OCI-LY3 (cell line): ENCODE data around the gene INSIG1.

Experiments used
- H2AFZ ChIP-seq: fragments of 200-600, 300-600 bp; shearing (Covaris generic); 2 replicates; pipeline ENCODE4 v1.6.0; 2014; ENCODE audit warnings: antibody characterized with exemption, low read depth, low read length
- H3K27ac ChIP-seq: fragments of 200-600, 300-600 bp; sonication (generic); 2 replicates; pipeline ENCODE4 v1.5.1; 2014; ENCODE audit warnings: mild to moderate bottlenecking, low read length, moderate library complexity, mixed read lengths
- H3K27me3 ChIP-seq: fragments of 200-600, 300-600 bp; sonication (generic); 2 replicates; pipeline ENCODE4 v1.6.1; 2014; ENCODE audit warnings: low read depth, low read length, mixed read lengths
- H3K36me3 ChIP-seq: fragments of 200-600, 300-600 bp; sonication (generic); replicated peaks from 2 replicates; pipeline ENCODE3; 2014; ENCODE audit warnings: low read depth, low read length, mixed read lengths
- H3K4me1 ChIP-seq: fragments of 300-600, 200-600 bp; sonication (generic); 2 replicates; pipeline ENCODE4 v1.6.1; 2014; ENCODE audit warnings: low read length, mixed read lengths
- H3K4me2 ChIP-seq: fragments of 200-600, 300-600 bp; sonication (generic); 2 replicates; pipeline ENCODE4 v1.6.1; 2014; ENCODE audit warnings: low read length, mixed read lengths
- H3K4me3 ChIP-seq: fragments of 300-600, 200-600 bp; sonication (generic); 2 replicates; pipeline ENCODE4 v1.5.1; 2014; ENCODE audit warnings: antibody characterized with exemption, mild to moderate bottlenecking, low read length, moderate library complexity
- H3K79me2 ChIP-seq: fragments of 300-600, 200-600 bp; shearing (Covaris generic); 2 replicates; pipeline ENCODE4 v1.6.1; 2014; ENCODE audit warnings: mild to moderate bottlenecking, low read length, mixed read lengths
- H3K9ac ChIP-seq: fragments of 300-600, 200-600 bp; shearing (Covaris generic); 2 replicates; pipeline ENCODE4 v1.6.0; 2014; ENCODE audit warnings: mild to moderate bottlenecking, low read length, moderate library complexity
- H3K9me3 ChIP-seq: fragments of 200-600, 300-600 bp; shearing (Covaris generic); 2 replicates; pipeline ENCODE4 v1.6.1; 2014; ENCODE audit warnings: low read length, mixed read lengths; ENCODE audit not compliant: insufficient read depth
- H4K20me1 ChIP-seq: fragments of 200-600, 300-600 bp; sonication (generic); 2 replicates; pipeline ENCODE4 v1.6.1; 2016; ENCODE audit warnings: low read length, mixed read lengths; ENCODE audit not compliant: insufficient read depth
- EZH2phosphoT487 ChIP-seq: fragments of 200-600 bp; shearing (Covaris generic); IDR thresholded peaks from 2 replicates; pipeline ENCODE4 v1.6.1; 2018; ENCODE audit warnings: antibody characterized with exemption, mixed run types, low read depth
- TF ChIP-seq, protein P1 (sequence below): fragments of 200-600, 300-600 bp; sonication (generic); IDR thresholded peaks from 2 replicates; pipeline ENCODE4 v1.5.1; 2014; ENCODE audit warnings: antibody characterized with exemption, low read length, low read depth

The INSIG1 gene

DNA sequence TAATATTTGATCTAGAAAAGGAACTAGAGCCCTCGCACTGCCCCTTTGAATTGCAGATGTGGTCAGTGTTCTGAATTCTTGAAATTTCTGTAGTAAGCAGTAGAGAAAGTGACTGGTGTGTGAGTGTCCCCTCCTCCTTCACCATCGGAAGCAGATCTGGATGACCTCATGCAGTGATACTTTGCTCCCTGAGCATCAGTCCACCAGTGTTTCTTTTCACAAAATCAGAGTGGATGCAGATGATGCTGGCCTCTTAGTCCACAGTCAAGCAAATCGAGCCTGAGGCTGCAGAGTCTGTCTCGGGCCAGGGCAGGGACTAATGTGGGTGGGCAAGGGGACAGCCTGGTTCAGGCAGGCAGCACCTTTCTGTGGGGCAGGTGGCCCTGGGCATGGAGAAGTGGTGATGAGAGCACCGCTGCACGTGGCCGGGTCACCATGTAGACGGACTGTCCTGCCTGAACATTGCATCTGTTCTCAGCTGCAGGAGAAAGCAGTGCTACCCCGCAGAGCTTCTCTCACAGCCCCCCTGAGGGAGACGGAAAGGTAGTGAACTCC is 5.4 kb downstream of the INSIG1 start:
- TF ChIP-seq, protein P1, sequence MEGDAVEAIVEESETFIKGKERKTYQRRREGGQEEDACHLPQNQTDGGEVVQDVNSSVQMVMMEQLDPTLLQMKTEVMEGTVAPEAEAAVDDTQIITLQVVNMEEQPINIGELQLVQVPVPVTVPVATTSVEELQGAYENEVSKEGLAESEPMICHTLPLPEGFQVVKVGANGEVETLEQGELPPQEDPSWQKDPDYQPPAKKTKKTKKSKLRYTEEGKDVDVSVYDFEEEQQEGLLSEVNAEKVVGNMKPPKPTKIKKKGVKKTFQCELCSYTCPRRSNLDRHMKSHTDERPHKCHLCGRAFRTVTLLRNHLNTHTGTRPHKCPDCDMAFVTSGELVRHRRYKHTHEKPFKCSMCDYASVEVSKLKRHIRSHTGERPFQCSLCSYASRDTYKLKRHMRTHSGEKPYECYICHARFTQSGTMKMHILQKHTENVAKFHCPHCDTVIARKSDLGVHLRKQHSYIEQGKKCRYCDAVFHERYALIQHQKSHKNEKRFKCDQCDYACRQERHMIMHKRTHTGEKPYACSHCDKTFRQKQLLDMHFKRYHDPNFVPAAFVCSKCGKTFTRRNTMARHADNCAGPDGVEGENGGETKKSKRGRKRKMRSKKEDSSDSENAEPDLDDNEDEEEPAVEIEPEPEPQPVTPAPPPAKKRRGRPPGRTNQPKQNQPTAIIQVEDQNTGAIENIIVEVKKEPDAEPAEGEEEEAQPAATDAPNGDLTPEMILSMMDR: no peak
- no peak for TF ChIP-seq EZH2phosphoT487
- Histone ChIP-seq H3K4me1 (peaks cover 24% of the 10 kb centered on the region), H3K27me3 (no peaks in the 10 kb centered on the region), H3K4me2 (no peak overlapping the region), H3K27ac (no peak overlapping the region), H4K20me1 (peaks cover 89% of the 10 kb centered on the region), H2AFZ (no peak overlapping the region), H3K79me2 (peaks cover 92% of the 10 kb centered on the region), H3K4me3 (no peak overlapping the region), H3K36me3 (peaks cover 91% of the 10 kb centered on the region), H3K9me3 (no peaks in the 10 kb centered on the region), H3K9ac (no peak overlapping the region)

DNA sequence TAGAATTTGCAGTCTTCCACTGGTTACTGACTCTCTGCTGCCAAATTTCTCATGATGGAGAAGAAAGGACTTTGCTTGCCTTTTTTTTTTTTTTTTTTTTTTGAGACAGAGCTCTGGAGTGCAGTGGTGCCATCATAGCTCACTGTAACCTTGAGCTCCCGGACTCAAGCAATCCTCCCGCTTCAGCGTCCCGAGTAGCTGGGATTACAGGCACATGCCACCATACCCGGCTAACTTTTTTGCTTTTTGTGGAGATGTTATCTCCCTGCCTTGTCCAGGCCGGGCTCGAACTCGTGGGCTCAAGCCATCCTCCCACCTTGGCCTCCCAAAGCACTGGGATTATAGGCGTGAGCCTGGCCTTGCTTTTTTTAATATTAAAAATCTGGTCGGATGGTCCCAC is 6.2 kb downstream of the INSIG1 start:
- Histone ChIP-seq H3K27me3 (no peaks in the 10 kb centered on the region), H2AFZ (no peak overlapping the region), H3K9ac (no peak overlapping the region), H3K4me2 (no peak overlapping the region), H3K79me2 (peaks cover 84% of the 10 kb centered on the region), H3K4me1 (peaks cover 24% of the 10 kb centered on the region), H4K20me1 (peaks cover 97% of the 10 kb centered on the region), H3K9me3 (no peaks in the 10 kb centered on the region), H3K4me3 (no peak overlapping the region), H3K36me3 (peaks cover 92% of the 10 kb centered on the region), H3K27ac (no peak overlapping the region)
- TF ChIP-seq, protein P1: no peak
- no peak for TF ChIP-seq EZH2phosphoT487

DNA sequence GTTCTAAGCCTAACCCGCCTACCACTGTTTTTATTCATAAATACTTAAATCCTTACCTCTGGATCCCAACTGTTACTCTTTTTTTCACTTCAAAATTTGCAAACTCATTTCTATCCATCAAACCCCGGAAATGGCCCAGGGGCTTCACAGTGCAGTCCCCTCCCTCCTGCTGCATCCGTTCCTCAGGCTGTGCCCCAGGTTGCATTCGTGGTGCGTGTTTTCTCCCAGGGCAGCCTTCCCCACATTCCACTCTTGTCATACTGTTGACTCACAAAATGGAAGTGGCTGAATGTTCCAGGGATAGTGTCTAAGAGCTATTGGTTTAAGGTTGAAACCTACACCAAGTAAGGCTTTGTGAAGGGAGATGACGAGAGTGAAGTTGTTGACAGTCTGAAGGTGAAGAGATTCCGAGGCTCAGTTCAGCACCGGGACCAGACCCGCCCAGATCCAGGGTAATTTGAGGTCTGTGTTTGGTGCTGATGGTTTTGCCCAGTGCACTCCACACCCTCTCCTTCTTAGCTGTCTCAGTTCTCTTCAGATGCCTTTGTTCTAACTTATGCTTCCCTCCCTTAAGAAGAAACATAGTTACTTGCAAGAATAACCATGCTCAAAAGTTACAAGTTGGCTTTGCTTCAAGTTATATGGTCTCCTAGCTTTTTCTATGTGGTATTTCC is 7.7 kb downstream of the INSIG1 start:
- Histone ChIP-seq H4K20me1 (peaks cover 96% of the 10 kb centered on the region), H3K27me3 (no peaks in the 10 kb centered on the region), H3K79me2 (peaks cover 69% of the 10 kb centered on the region), H3K4me2 (no peak overlapping the region), H2AFZ (no peak overlapping the region), H3K4me3 (no peak overlapping the region), H3K9ac (no peak overlapping the region), H3K27ac (no peak overlapping the region), H3K9me3 (no peaks in the 10 kb centered on the region), H3K36me3 (peaks cover 93% of the 10 kb centered on the region), H3K4me1 (peaks cover 22% of the 10 kb centered on the region)
- TF ChIP-seq EZH2phosphoT487: no peak
- TF ChIP-seq, protein P1: no peak

DNA sequence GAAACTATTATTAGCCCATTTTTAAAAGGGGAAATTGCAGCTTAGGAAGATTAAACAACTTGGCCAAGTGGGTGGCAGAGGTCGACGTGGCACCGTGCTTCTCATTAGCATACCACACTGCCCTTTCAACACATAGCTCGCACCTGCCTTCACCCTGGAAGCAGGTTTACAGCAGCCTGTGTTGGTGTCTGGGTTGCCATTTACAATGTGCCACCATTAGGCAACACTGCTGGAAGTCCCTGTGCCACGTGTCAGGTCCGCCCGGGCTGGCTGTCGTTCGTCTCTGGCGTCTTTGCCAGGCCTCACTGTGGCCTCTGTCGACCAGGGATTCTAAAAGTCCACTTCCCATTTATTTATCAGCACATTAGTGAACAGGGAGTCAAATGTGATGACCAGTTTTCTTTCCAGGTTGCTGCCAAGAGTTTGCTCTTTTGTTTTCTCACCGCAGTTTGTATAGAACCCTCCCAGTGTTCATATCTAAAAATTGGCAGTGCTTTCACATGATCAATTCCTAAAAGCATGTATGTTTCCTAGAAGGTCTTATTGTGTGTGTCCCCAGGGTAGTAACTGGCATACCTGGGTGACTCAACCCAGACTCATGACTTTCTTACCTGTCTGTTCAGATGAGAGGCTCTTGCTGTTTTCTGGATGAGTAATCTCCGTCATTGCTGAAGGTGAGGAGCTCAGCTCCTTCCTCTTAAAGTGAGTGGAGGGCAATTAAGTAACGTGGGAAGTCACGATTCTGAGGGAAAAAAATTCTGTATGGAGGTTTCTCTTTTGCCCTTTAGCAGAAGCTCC is 9.2 kb downstream of the INSIG1 start:
- Histone ChIP-seq H2AFZ (no peak overlapping the region), H3K4me2 (no peak overlapping the region), H3K79me2 (peaks cover 55% of the 10 kb centered on the region), H3K27ac (no peak overlapping the region), H3K4me1 (peaks cover 10% of the 10 kb centered on the region), H4K20me1 (peaks cover 87% of the 10 kb centered on the region), H3K36me3 (peaks cover 86% of the 10 kb centered on the region), H3K9me3 (no peaks in the 10 kb centered on the region), H3K9ac (no peak overlapping the region), H3K4me3 (no peak overlapping the region), H3K27me3 (no peaks in the 10 kb centered on the region)
- no peak for TF ChIP-seq EZH2phosphoT487
- TF ChIP-seq, protein P1: no peak
